Loucy (cell line): ENCODE data around the gene ZKSCAN1.

ENCODE experiments used
- H2AFZ ChIP-seq: fragments of 200-600 bp; sonication (generic); 2 replicates; pipeline ENCODE4 v1.6.0; 2016; ENCODE audit warnings: antibody characterized with exemption, mild to moderate bottlenecking, low read length, moderate library complexity
- H3F3A ChIP-seq: fragments of 200-600 bp; 2 replicates; pipeline ENCODE4 v1.6.0; 2016; ENCODE audit warnings: antibody characterized with exemption, low read depth, mild to moderate bottlenecking
- H3K27me3 ChIP-seq: fragments of 200-600 bp; sonication (generic); 2 replicates; pipeline ENCODE4 v1.6.1; 2014; ENCODE audit warnings: low read length, mild to moderate bottlenecking; ENCODE audit not compliant: insufficient read depth, poor library complexity, severe bottlenecking
- H3K36me3 ChIP-seq: fragments of 200-600 bp; sonication (generic); 2 replicates; pipeline ENCODE4 v1.6.1; 2016; ENCODE audit warnings: low read length; ENCODE audit not compliant: insufficient read depth
- H3K4me1 ChIP-seq: fragments of 200-600 bp; sonication (generic); 2 replicates; pipeline ENCODE4 v1.5.1; 2014; ENCODE audit warnings: low read length, mild to moderate bottlenecking; ENCODE audit not compliant: insufficient read depth, poor library complexity, severe bottlenecking
- H3K4me2 ChIP-seq: fragments of 200-600 bp; sonication (generic); 2 replicates; pipeline ENCODE4 v1.6.0; 2014; ENCODE audit warnings: antibody characterized with exemption, low read length, low read depth, mild to moderate bottlenecking; ENCODE audit not compliant: poor library complexity, severe bottlenecking
- H3K4me3 ChIP-seq: fragments of 200-600 bp; sonication (generic); 2 replicates; pipeline ENCODE4 v1.5.1; 2014; ENCODE audit warnings: low read length, mild to moderate bottlenecking, mixed read lengths; ENCODE audit not compliant: poor library complexity, severe bottlenecking
- H3K79me2 ChIP-seq: fragments of 200-600 bp; sonication (generic); 2 replicates; pipeline ENCODE4 v1.6.1; 2014; ENCODE audit warnings: low read length; ENCODE audit not compliant: insufficient read depth
- H3K9ac ChIP-seq: fragments of 200-600 bp; sonication (generic); 2 replicates; pipeline ENCODE4 v1.6.0; 2014; ENCODE audit warnings: mild to moderate bottlenecking, low read depth, low read length, moderate library complexity; ENCODE audit not compliant: poor library complexity, severe bottlenecking
- H3K9me2 ChIP-seq: fragments of 200-600 bp; sonication (generic); replicated peaks from 2 replicates; pipeline ENCODE4 v1.6.1; 2016; ENCODE audit warnings: low read depth, low read length, mixed read lengths
- H3K9me3 ChIP-seq: fragments of 200-600 bp; sonication (generic); 2 replicates; pipeline ENCODE4 v1.6.1; 2014; ENCODE audit warnings: mild to moderate bottlenecking, antibody characterized with exemption, low read length, low read depth; ENCODE audit not compliant: insufficient read depth
- H4K20me1 ChIP-seq: fragments of 200-600 bp; sonication (generic); 2 replicates; pipeline ENCODE4 v1.6.0; 2014; ENCODE audit warnings: antibody characterized with exemption, low read length, mild to moderate bottlenecking; ENCODE audit not compliant: insufficient read depth, poor library complexity, severe bottlenecking
- EZH2phosphoT487 ChIP-seq: fragments of 200-600 bp; IDR thresholded peaks from 2 replicates; pipeline ENCODE4 v1.6.1; 2018; ENCODE audit warnings: antibody characterized with exemption, mild to moderate bottlenecking, moderate library complexity, borderline replicate concordance
- TF ChIP-seq, protein P1 (sequence below): fragments of 200-600 bp; sonication (generic); conservative IDR thresholded peaks from 2 replicates; pipeline ENCODE4 v1.5.1; 2014; ENCODE audit warnings: mild to moderate bottlenecking, antibody characterized with exemption, low read length

ZKSCAN1 gene

DNA sequence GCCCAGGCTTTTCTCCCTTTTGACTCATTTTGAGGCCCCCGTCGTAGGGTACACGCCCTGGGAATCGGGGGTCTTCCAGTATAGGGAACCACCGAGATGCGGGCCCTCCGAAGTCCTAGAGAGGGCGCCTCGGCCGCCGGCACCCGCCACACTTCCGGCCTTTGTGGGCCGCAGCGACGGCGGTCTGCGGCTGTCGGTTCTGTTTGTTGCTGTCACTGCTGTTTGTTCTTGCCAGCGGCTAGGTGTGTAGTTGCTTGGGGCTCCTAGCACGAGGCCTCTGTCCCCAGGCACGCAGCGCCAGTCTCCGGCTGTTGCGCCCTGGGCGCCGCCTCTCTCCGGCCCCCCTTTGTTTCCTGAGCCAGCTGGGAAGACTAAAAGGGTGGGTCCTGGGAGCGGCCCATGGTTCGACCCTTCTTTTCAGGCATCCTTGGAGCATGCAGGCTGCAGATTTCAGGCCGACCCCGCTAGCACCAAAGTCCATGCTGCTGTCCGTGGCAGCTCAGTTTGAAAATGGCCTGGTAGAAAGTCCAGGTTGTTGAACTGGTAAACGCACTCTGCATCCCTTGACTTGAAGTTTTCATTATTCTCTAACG lies 17.8 kb upstream of the ZKSCAN1 start:
- H3K4me3 ChIP-seq = peak overlapping the region; percentile 95
- TF ChIP-seq, protein P1, sequence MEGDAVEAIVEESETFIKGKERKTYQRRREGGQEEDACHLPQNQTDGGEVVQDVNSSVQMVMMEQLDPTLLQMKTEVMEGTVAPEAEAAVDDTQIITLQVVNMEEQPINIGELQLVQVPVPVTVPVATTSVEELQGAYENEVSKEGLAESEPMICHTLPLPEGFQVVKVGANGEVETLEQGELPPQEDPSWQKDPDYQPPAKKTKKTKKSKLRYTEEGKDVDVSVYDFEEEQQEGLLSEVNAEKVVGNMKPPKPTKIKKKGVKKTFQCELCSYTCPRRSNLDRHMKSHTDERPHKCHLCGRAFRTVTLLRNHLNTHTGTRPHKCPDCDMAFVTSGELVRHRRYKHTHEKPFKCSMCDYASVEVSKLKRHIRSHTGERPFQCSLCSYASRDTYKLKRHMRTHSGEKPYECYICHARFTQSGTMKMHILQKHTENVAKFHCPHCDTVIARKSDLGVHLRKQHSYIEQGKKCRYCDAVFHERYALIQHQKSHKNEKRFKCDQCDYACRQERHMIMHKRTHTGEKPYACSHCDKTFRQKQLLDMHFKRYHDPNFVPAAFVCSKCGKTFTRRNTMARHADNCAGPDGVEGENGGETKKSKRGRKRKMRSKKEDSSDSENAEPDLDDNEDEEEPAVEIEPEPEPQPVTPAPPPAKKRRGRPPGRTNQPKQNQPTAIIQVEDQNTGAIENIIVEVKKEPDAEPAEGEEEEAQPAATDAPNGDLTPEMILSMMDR = 0 out of 2 replicates have a peak, but pooled peaks have one; percentile 12
- TF ChIP-seq EZH2phosphoT487 = no peak

DNA sequence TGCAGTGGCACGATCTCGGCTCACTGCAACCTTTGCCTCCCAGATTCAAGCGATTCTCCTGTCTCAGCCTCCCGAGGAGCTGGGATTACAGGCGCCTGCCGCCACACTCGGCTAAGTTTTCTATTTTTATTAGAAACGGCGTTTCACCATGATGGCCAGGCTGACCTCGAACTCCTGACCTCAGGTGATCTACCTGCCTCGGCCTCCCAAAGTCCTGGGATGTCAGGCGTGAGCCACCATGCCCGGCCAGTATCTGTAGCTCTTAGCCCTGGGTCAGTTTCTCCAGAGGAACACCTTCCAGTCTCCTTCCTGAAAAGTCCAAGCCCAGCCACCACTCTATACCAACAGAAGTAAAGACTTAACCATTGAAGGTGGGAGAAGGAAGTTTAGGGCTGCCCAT lies 15.2 kb upstream of the ZKSCAN1 start:
- Histone ChIP-seq H3K9ac (no peak overlapping the region), H4K20me1 (no peaks in the 10 kb centered on the region), H3K4me3 (no peak overlapping the region), H3K4me1 (peaks cover 9% of the 10 kb centered on the region), H3K4me2 (no peak overlapping the region), H3K79me2 (no peaks in the 10 kb centered on the region), H2AFZ (0 out of 2 replicates have a peak overlapping the region, but pooled peaks have one; percentile 19), H3K27me3 (no peaks in the 10 kb centered on the region), H3K9me2 (no peaks in the 10 kb centered on the region), H3K36me3 (no peaks in the 10 kb centered on the region), H3F3A (no peaks in the 10 kb centered on the region), H3K9me3 (no peaks in the 10 kb centered on the region)
- TF ChIP-seq, protein P1 = no peak
- TF ChIP-seq EZH2phosphoT487 = no peak

More for the DNA sequence above, 17.8 kb upstream of the ZKSCAN1 start:
- Histone ChIP-seq H3K4me2 (peak overlapping the region; percentile 76), H3K9me3 (no peaks in the 10 kb centered on the region), H3K9ac (peak overlapping the region; percentile 91), H3K4me1 (peaks cover 9% of the 10 kb centered on the region), H4K20me1 (no peaks in the 10 kb centered on the region), H3F3A (no peaks in the 10 kb centered on the region), H3K27me3 (no peaks in the 10 kb centered on the region), H2AFZ (peak overlapping the region; percentile 99), H3K9me2 (no peaks in the 10 kb centered on the region), H3K79me2 (no peaks in the 10 kb centered on the region), H3K36me3 (no peaks in the 10 kb centered on the region)

DNA sequence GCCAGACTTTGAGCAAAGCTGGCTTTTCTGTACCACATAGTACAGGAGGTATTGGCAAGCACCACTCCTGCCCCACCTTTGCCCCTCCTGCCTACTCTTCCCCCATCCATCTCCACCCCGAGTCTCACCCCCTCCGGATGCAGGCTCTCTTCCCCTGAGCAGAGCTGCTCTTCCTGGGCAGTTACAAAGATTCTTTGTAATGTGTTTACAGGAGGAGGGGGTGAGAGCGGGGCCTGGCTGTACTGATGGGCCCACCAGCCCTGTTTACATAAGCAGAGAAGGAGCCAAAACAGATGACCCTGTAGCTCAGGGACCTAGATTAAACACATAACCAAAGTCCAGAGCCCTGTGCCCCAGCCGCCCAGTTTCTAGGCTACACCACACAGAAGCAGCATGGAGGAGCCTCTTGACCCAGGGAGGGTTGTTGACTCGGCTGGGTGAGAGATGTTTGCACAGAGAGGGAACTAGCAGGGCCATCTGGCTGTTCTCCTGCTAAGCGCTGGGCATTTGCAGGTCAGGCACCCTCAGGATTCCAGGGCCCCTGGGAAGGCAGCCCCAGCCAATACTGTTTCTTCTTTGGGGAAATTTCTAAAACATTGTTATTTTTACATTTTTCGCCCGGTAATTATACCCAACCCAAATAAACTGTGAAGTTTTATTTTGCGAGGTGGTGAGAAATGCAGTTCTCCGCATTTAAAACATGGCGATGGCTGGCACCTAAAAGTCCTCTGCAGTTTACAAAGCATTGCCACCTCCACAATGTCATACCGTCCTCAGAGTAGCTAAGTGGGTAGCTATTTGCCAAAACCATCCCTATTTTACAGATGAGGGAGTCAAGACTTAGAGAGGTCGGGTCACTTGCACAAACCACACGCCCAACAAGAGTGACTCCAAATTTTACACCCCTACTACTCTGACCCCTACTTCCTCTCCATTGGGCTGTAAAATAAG lies 11.4 kb upstream of the ZKSCAN1 start:
- no peaks in the 10 kb centered on the region for H3K79me2 ChIP-seq
- no peaks in the 10 kb centered on the region for H3K4me1 ChIP-seq
- H4K20me1 ChIP-seq = no peaks in the 10 kb centered on the region
- no peak overlapping the region; the same call in 1 of the 2 replicates for H2AFZ ChIP-seq
- no peaks in the 10 kb centered on the region for H3K27me3 ChIP-seq
- no peak overlapping the region for H3K4me2 ChIP-seq
- H3K4me3 ChIP-seq = no peak overlapping the region
- no peaks in the 10 kb centered on the region for H3F3A ChIP-seq
- no peak overlapping the region for H3K9ac ChIP-seq
- TF ChIP-seq EZH2phosphoT487 = no peak
- TF ChIP-seq, protein P1 = no peak
- H3K9me3 ChIP-seq = no peaks in the 10 kb centered on the region
- no peaks in the 10 kb centered on the region for H3K36me3 ChIP-seq
- no peaks in the 10 kb centered on the region for H3K9me2 ChIP-seq
